ENCODE measurements around the gene MYL3. TPM values are rescaled to one million over a fixed set of nuclear protein-coding genes. Genes with fewer than 3 reads are reported as not detected.

MYL3 gene
- total RNA-seq, 1 experiment from 2014 or later, result not detected

GRCh38 chr3:46903341-46904302 lies 40.4 kb upstream of the MYL3 start:
- no peaks in the 10 kb centered on the region for H3K9me3 ChIP-seq (ENCODE audit: low read length)
- no peaks in the 10 kb centered on the region for H4K20me1 ChIP-seq (ENCODE audit: low read length)
- no peak overlapping the region for H2AFZ ChIP-seq (ENCODE audit: low read length)
- H3K4me1 ChIP-seq (ENCODE audit: insufficient read depth, low read length), result peaks cover 9% of the 10 kb centered on the region
- no peak overlapping the region for H3K27ac ChIP-seq (ENCODE audit: low read length)
- TF ChIP-seq EZH2phosphoT487 (IDR thresholded peaks at IDR 0.05; ENCODE audit: borderline replicate concordance, low read length), result no peak
- no peak for TF ChIP-seq EZH2 (IDR thresholded peaks at IDR 0.05; ENCODE audit: low read length, unreplicated experiment)
- no peak for TF ChIP-seq CTCF (conservative IDR thresholded peaks at IDR 0.05; ENCODE audit: low read depth, low read length)
- H3K9ac ChIP-seq (ENCODE audit: low read length), result no peak overlapping the region
- no peaks in the 10 kb centered on the region for H3K9me2 ChIP-seq (replicated peaks; ENCODE audit: low read length)
- no peaks in the 10 kb centered on the region for H3K36me3 ChIP-seq (ENCODE audit: low read depth, low read length)
- ChIA-PET CTCF (interaction anchor here (0.7 kb wide), 1 partner anchor 11 kb away, joined by 3 read pairs; no protein-coding TSS in a partner anchor), POLR2A (ENCODE audit: unreplicated experiment) (no interaction called here)
- intact Hi-C loops (cut with micrococcal nuclease), result no loop called here
- H3K4me2 ChIP-seq (ENCODE audit: low read length), result no peak overlapping the region
- no peaks in the 10 kb centered on the region for H3K27me3 ChIP-seq (ENCODE audit: low read length)
- BruUV-seq (replicated peaks), result no TSS peak
- DNase-seq (peak; percentile 79), ATAC-seq (peak; percentile 79)
- H3K4me3 ChIP-seq (ENCODE audit: low read length), result no peak overlapping the region
- H3K79me2 ChIP-seq (ENCODE audit: low read length), result no peaks in the 10 kb centered on the region
- H3F3A ChIP-seq (ENCODE audit: low read length, unreplicated experiment), result no peaks in the 10 kb centered on the region

- ChIA-PET CTCF (no interaction called here), POLR2A (ENCODE audit: unreplicated experiment) (no interaction called here)
- DNase-seq (no peak), ATAC-seq (no peak)
- H3K9me2 ChIP-seq (replicated peaks; ENCODE audit: low read length), result no peaks in the 10 kb centered on the region
- H4K20me1 ChIP-seq (ENCODE audit: low read length), result no peaks in the 10 kb centered on the region
- no TSS peak for BruUV-seq (replicated peaks)
- H3F3A ChIP-seq (ENCODE audit: low read length, unreplicated experiment), result no peaks in the 10 kb centered on the region
- H3K79me2 ChIP-seq (ENCODE audit: low read length), result no peaks in the 10 kb centered on the region
- no peak overlapping the region for H3K9ac ChIP-seq (ENCODE audit: low read length)
- no peak overlapping the region for H3K4me3 ChIP-seq (ENCODE audit: low read length)
- H3K4me2 ChIP-seq (ENCODE audit: low read length), result no peak overlapping the region
- no peak overlapping the region for H3K27ac ChIP-seq (ENCODE audit: low read length)
- no peaks in the 10 kb centered on the region for H3K27me3 ChIP-seq (ENCODE audit: low read length)
- peaks cover 9% of the 10 kb centered on the region for H3K4me1 ChIP-seq (ENCODE audit: insufficient read depth, low read length)
- H3K36me3 ChIP-seq (ENCODE audit: low read depth, low read length), result no peaks in the 10 kb centered on the region
- intact Hi-C loops (cut with micrococcal nuclease), result no loop called here
- no peak overlapping the region for H2AFZ ChIP-seq (ENCODE audit: low read length)
- TF ChIP-seq CTCF (conservative IDR thresholded peaks at IDR 0.05; ENCODE audit: low read depth, low read length) (no peak), EZH2 (IDR thresholded peaks at IDR 0.05; ENCODE audit: low read length, unreplicated experiment) (no peak), EZH2phosphoT487 (IDR thresholded peaks at IDR 0.05; ENCODE audit: borderline replicate concordance, low read length) (no peak)
- no peaks in the 10 kb centered on the region for H3K9me3 ChIP-seq (ENCODE audit: low read length)
These were observed 39.0 kb upstream of the MYL3 start for GRCh38 chr3:46902188-46902631.
